SKM-1 (cell line): ENCODE data around the gene A2M.

Source experiments
- DNase-seq: peaks from one replicate; lab custom pipeline; 2025; ENCODE audit not compliant: unreplicated experiment; lab: John Stamatoyannopoulos, UW

Gene A2M

GRCh38 chr12:9040484-9041186 lies 75.1 kb downstream of the A2M start:
- DNase-seq, result no peak

- DNase-seq, result no peak
Measured at GRCh38 chr12:9039397-9039977, 76.2 kb downstream of the A2M start.

- DNase-seq, result no peak
Measured at GRCh38 chr12:9037431-9037830, 78.3 kb downstream of the A2M start.

GRCh38 chr12:9036227-9036626 lies 79.5 kb downstream of the A2M start:
- no peak for DNase-seq

GRCh38 chr12:9034095-9034494 lies 81.6 kb downstream of the A2M start:
- DNase-seq, result no peak

GRCh38 chr12:9033265-9033887 lies 82.3 kb downstream of the A2M start:
- DNase-seq, result no peak

GRCh38 chr12:9032202-9032964 lies 83.3 kb downstream of the A2M start:
- no peak for DNase-seq

- DNase-seq, result no peak
Measured at GRCh38 chr12:9030776-9031175, 84.9 kb downstream of the A2M start.

- no peak for DNase-seq
Measured at GRCh38 chr12:9027161-9028059, 88.3 kb downstream of the A2M start.

GRCh38 chr12:9024512-9024911 lies 91.2 kb downstream of the A2M start:
- DNase-seq, result no peak

GRCh38 chr12:9022592-9022991 lies 93.1 kb downstream of the A2M start:
- no peak for DNase-seq
